HG02852 (cell line): ENCODE results near the gene ANXA4.
"Not testable (repeated sequence)": the region's sequence is repeated elsewhere in the genome, so short reads cannot be mapped to it uniquely, and the experiment has no call there.

Experiments used
- ATAC-seq: cut with Tn5 transposase; IDR thresholded peaks from one replicate; pipeline ENCODE4 v1.9.1; 2021; ENCODE audit warnings: mild to moderate bottlenecking, moderate library complexity; ENCODE audit not compliant: unreplicated experiment

ANXA4 gene

GRCh38 chr2:69718338-69718965, 23.5 kb upstream of the ANXA4 start:
- no peak for ATAC-seq

GRCh38 chr2:69720404-69720803, 21.5 kb upstream of the ANXA4 start:
- ATAC-seq = no peak

GRCh38 chr2:69721022-69721421, 20.9 kb upstream of the ANXA4 start:
- ATAC-seq = no peak

- no peak for ATAC-seq
Observed at GRCh38 chr2:69723791-69724190, 18.1 kb upstream of the ANXA4 start.

- no peak for ATAC-seq
Observed at GRCh38 chr2:69724540-69725159, 17.3 kb upstream of the ANXA4 start.

GRCh38 chr2:69725706-69726360, 16.1 kb upstream of the ANXA4 start:
- no peak for ATAC-seq

- no peak for ATAC-seq
Observed at GRCh38 chr2:69729266-69729665, 12.7 kb upstream of the ANXA4 start.

GRCh38 chr2:69729781-69730180, 12.2 kb upstream of the ANXA4 start:
- no peak for ATAC-seq

- no peak for ATAC-seq
Observed at GRCh38 chr2:69731147-69731970, 10.6 kb upstream of the ANXA4 start.

GRCh38 chr2:69733342-69734034, 8.4 kb upstream of the ANXA4 start:
- no peak for ATAC-seq

- ATAC-seq = no peak
Observed at GRCh38 chr2:69734035-69734611, 7.8 kb upstream of the ANXA4 start.

GRCh38 chr2:69734854-69735544, 6.9 kb upstream of the ANXA4 start:
- no peak for ATAC-seq

- no peak for ATAC-seq
Observed at GRCh38 chr2:69735686-69736085, 6.2 kb upstream of the ANXA4 start.

GRCh38 chr2:69738149-69738548, 3.8 kb upstream of the ANXA4 start:
- ATAC-seq = not testable (repeated sequence)

- no peak for ATAC-seq
Observed at GRCh38 chr2:69740502-69740951, 1.4 kb upstream of the ANXA4 start.

- ATAC-seq = no peak
Observed at GRCh38 chr2:69741229-69741574, 732 bp upstream of the ANXA4 start.

GRCh38 chr2:69742322-69742952, 503 bp downstream of the ANXA4 start:
- peak; percentile 40 for ATAC-seq

- ATAC-seq = no peak
Observed at GRCh38 chr2:69743847-69744264, 1.9 kb downstream of the ANXA4 start.

- ATAC-seq = no peak
Observed at GRCh38 chr2:69744456-69744855, 2.5 kb downstream of the ANXA4 start.
